GM18867 (cell line): ENCODE data around the gene LONRF2.

Experiments
- ATAC-seq: cut with Tn5 transposase; IDR thresholded peaks from one replicate; pipeline ENCODE4 v1.9.1; 2021; ENCODE audit warnings: mild to moderate bottlenecking, moderate library complexity; ENCODE audit not compliant: unreplicated experiment

LONRF2 gene

DNA sequence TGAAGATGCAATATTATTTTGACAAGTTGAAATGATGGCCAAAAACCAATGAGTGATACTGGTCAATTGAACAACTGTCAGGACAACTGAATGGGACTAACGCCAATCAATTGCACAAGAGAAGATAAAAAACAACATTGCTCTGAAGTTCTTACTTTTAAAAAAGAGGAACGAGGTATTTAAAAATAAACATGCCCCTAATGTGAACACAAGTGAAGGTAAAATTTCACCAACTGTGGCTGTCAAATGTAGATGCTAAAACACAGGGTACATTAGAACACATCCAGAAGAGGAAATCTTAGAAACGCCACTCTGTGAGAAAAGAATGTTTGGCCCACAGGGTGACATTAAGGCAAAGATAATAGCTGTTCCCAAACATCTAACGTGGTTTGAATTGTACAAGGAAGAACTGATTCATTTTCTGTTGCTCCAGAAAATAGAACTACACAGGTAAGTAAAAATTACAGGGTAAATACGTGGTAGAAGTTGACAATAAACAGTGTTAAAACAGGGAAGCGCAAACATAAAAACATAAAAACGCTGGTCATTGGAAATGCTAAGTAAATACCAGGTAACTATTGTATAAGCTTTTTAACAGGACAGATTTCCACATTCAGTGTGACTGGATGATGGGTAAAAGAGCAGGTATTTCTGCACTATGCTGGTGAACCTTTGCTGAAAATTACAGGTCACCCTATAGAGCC is 20.3 kb downstream of the LONRF2 start:
- no peak for ATAC-seq

DNA sequence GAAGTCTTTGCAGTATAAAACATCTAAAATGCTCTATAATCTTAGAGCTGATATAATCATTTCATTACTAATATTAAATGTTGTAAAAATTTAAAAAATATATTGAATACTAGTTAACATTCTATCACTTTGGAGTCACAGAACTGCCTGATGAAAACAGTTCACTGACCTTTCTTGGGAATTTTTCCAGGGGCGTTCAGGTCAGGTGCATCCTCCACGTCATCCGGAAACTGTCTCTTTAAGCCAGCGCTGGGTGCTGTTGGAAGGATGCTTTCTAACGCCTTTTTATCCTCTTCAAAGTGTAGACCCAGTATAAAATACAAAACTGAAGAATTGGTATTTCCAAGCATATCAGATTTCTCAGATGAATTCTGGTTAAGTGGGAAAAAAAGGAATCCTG is 22.8 kb downstream of the LONRF2 start:
- no peak for ATAC-seq

DNA sequence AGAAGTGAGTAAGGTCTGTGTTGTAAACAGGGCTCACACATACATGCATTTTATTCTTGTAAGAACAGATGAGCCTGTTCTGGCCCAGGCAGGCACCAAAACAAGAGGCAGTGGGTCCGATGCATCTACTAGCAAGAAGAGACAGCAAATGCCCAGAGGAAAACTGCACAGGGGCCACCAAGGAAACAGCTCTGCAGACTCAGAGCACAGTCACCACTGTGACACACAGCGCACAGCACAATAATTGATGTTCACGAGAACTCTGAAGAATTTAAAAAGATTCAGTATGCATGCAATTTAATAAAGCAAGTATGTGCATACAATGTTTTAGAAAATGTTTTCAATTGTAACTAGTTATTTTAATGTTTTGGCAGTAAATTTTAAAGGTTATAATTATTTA is 24.8 kb downstream of the LONRF2 start:
- no peak for ATAC-seq

DNA sequence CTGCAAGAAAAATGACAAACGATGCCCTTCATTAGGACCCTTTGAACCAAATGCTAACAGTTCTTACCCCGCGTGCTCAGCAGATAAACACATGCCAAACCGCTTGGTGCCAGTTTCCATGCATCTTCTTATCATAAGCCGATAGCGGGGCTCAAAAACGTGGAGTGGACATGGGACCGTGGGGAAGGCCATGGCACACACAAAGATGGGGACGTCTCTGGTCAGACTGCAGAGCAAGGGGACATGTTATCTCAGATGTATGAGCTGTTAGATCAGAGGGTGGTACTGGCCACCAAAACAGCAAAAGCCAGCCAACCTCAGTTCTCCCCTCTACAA is 28.2 kb downstream of the LONRF2 start:
- no peak for ATAC-seq

DNA sequence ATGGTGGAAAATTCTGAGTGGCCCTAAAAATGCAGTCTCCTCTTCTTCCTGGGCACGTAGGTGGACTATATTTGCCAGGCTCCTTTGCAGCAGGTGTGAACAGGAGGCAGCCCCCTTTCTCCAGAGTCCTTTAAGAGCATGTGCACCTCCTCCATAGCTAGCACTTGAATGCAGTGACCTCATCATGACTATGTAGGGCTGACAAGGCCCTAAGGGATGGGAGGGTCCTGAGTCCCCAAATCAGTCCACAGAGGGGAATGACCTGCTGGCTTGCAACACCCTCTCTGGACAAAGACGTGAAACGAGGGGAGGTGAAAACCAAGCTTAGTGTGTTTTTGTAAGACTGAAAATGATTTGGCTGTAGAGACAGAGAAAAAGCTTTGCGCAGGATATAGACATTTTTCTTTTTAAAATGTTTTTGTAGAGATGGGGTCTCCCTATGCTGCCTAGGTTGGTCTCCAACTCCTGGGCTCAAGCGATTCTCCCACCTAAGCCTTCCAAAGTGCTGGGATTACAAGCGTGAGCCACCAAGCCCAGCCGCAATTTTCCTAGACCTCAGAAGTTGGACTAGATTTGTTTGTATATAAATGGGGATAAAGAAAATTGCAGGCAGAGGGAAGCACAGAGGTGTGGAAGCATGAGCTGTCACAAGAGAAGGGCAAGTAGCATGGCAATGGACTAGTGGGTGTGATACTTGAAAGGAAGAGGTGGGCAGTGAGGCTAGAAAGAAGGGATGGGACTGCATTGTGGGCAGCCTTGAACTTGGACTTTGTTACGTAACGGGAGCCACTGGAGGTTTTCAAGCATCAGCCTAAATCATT is 28.8 kb downstream of the LONRF2 start:
- no peak for ATAC-seq

DNA sequence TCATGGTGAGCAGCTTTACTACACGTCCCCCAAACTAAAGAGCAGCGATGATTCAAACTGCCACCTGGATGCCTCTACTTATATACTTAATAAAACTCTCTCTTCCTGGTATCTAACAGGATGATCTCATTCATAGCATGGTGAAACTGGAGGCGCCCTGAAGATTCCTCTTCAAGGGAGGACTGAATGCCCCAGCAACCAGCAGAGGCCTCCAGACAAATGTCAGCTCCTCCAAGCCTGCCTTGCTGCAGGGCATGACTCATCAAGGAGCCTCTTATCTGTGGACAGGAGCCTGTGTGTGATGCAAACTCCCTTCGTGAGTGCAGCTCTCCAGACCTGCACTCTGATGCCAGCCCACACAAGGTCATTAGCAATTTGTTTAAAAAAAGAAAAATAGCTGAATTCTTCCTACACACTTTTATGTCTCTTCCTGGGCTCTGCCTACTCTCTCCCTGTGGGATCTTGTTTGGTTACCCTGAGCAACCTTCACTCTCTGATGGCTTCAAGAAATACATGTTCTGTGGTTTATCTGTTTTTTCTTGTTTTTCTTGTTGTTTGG is 30.2 kb downstream of the LONRF2 start:
- no peak for ATAC-seq

DNA sequence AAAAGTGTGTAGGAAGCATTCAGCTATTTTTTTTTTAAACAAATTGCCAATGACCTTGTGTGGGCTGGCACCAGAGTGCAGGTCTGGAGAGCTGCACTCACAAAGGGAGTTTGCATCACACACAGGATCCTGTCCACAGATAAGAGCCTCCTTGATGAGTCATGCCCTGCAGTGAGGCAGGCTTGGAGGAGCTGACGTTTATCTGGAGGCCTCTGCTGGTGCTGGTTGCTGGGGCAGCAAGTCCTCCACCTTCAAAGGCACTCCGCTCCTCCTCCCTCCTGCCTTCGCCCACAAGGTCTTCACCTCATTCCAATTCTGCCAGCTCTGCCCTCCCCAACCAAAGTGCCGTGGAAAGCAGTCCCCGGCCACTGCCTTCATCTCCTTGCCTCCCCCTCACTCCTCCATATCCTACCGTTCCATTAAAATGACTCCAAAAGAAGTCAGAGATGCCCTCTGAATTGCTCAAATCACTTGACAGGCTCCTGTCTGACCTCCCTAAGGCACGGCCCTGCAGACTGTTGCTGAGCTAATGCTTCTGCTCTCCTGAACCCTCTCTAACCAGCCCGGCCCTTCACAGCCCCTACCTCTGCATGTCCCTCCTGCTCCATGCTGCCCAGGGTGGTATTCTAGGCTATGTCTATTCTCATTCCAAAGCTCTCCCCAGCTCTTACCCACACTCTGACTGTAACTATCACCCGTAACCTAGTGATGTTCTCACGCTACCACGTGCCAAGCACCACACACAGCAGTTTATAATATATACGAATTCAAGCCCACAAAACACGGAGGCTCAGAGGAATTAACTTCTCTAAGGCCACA is 30.9 kb downstream of the LONRF2 start:
- no peak for ATAC-seq

DNA sequence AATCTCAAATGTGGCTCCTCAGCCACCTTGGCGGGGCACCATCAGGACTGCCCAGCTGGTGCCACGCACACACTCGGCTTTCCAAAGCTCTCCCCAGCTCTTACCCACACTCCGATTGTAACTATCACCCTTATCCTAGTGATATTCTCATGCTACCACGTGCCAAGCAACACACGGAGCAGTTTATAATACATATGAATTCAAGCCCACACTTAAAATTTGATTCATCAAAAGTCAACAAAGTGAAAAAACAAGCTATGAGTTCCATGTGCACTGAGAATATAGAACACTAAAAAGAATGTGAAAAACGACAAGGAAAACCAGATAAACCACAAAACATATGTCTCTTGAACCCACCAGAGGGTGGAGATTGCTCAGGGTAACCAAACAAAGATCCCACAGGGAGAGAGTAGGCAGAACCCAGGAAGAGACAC is 31.6 kb downstream of the LONRF2 start:
- ATAC-seq: no peak

DNA sequence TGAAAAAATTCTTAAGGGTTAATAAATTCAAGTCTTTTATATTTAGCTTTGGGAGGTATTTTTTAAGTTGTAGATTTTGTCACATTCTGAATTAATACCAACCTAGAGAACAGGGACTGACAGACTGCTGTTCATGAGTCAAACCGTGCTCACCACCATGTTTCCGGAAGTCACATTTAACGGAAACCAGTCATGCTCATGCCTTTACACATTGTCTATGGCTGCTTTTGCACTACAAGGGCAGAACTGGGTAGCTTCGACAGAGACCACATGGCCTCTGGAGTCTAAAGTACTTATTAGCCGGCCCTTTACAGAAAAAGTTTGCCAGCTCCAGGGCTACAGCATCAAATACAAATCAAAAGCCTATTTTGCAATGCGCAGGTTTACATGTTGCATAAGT is 33.3 kb downstream of the LONRF2 start:
- no peak for ATAC-seq

DNA sequence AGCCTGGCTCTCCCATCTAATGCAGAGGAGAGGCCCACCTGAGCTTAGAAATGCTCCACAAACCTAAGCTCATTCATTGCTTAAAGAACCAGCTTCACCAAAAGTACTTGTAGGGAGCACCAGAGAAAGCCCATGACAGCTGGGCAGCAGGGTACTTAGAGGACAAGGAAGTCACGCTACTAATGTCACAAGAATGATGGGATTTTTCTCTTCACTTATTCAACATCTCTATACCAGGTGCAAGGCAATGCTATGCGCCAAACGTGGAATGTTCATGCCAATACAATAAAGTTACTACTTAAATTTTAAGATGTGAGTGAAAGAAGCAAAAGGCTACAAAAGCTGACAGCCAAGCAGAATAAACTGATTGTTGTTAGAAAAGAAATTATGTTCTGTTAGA is 36.0 kb downstream of the LONRF2 start:
- no peak for ATAC-seq

DNA sequence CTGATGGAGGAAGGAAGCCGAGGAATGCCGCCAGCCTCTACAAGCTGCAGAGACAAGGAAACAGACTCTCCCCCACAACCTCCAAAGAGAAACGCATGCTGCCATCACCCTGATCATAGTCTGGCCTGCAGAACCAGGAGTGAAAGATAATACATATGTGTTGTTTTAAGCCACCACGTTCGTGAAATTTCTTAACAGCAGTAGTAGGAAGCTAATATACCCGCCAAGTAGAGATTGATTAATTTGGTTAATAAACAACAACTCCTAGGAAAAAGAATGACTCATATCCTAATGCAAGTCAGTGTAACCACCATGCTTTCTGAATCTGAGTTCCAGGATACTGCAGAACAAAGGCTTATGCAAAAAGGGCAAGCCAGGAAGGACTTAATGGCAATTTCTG is 36.6 kb downstream of the LONRF2 start:
- ATAC-seq: no peak

DNA sequence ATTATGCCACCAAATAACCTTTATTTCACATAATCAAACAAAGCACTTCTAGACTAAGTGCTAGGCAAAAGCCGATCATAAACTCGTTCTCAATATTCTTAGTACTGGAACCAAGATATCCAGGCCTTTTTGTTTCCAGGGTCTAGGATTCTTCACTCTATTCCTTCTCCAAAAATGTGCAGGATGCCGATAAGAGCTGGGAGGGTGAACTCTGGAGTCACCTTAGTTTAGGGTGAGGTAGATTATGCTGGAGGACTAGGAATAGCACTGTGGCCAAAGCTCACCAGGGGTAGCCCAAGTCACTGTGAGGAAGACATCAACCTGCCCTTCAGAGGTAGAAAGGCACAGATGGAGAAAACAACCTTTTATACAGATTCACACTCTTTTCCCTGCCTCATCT is 37.3 kb downstream of the LONRF2 start:
- no peak for ATAC-seq

DNA sequence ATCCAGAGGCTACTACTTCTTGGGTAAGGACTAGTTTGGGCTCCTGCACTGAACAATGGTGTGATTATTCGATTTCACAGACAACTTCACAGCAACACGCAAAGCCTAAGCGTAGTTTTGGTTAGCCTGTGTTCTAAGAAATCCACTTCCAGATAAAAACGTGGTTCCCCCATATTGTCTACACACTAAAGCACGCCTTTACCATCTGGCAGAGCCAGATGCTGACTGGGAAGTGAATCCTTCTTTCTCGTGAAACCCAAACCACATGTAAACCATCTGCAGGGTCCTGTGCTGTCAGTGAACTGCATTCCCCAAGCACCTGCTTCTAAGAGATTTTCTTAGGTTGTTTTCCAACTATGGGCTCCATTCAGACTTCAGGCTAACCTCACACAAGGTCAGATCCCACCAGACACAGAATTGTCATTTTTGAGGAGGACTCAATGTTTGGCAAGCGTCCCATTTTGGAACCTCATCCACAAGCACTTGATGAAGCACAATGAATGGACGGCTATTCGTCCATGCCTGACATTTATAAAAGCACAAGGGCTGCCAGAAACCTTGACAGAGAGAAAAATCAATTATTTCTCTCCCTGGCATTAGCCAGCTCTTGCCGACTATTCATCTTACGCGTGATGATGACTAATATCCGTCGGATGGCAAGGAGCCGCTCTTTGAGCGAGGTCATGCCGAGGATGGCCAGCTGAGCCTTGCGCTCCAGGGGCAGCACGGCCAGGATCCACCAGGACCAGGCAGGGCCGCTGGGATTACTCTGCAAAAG is 38.4 kb downstream of the LONRF2 start:
- ATAC-seq: no peak

DNA sequence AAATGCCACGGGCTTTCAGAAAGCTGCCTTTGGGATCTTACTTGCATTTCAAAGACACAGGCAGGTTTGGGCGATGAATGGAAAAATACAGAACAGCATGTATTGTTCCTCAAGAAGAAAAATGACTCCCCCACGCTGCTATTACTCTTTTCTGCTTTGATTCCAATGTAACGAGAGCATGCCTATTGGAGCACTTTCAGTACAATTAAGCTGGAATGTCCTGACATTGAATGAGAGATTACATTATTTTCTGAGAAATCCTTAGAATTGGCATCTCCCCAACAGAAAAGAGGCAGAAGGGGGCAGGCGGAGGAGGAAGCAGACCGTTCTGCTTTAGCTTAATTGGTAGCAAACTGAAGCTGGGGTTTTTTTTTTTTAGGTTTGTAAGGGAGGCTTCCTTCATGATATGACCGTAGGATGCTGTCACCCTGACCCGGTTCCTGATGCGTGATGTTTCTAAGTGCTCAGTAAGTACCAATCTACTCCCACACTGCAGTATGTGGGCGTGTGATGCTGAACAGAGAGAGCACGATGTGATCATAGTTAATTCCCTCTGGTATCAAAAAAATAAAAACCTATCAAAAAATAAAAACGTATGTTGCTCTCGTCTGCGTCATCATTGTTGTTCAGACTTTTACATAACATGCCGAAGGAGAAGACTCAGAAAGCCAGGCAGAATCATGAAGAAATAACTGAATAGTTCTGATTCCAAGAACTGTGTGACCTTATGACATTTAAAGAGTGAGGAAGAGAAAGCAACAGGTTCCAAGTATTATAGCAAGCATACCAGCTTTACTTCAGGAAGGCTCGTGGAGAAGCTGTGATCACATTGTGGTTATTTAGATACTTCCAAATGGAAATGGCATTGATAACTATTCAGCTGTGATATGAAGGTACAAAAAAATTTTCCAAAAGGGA is 40.5 kb downstream of the LONRF2 start:
- no peak for ATAC-seq

DNA sequence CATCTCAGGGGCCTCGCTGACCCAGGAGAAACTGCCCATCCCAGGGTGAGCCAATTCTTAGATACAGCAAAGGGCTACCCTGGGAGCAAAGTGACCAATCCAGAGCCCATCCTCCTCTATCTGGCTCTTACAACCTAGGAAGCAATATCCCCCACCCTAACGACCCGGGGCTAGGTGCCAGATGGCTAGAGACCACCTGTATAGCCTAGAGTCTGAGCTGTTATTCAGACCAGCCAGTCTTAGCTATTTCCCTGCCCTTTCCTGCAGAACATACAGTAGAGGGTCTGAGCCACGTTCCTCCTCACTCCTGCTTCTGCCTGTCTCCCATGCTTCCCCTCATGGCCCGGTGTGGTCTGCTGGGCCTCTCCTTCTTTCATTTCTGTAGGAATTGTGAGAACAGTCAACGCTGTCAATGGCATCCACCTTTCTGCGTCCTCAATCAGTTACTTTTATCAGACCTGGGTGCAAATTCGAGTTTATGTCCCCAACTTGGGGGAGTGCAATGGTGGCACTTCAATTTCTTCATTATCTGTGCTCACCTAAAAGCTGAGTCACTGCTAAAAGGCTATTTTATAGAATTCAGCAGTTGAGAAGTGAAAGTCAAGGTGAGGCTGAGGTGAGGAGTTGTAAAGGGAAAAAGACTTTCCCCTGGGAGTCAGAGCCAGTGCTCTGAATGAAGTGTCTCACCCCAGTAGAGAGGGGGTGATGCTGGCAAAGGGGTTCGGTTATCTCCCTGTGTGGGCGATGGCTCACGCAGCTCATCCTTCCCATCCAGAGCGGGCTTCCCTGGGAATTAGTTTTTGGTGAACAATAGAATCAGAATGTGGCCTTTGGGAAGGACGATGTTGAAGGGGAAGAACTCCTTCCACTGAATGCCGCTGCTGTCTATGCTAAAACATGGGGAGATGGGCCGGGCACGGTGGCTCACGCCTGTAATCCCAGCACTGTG is 42.4 kb downstream of the LONRF2 start:
- ATAC-seq: no peak

DNA sequence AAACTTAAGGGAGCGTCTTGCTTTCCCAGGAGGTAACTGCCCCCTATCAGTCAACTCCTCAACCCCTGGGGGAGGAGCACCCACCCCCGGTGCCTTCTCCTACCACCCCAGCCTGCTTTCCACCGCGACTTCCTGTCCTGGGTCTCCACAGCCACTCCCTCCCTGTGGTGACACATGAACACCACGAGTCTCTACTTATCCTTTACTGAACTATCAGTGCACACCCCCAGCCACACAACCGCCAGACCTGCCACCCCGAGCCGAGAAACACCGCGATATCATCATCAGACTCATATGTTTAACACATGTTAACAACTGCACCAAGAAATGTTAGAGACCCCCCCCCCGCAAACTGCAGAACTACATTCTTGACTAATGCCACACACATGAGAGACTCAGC is 43.3 kb downstream of the LONRF2 start:
- ATAC-seq: no peak

DNA sequence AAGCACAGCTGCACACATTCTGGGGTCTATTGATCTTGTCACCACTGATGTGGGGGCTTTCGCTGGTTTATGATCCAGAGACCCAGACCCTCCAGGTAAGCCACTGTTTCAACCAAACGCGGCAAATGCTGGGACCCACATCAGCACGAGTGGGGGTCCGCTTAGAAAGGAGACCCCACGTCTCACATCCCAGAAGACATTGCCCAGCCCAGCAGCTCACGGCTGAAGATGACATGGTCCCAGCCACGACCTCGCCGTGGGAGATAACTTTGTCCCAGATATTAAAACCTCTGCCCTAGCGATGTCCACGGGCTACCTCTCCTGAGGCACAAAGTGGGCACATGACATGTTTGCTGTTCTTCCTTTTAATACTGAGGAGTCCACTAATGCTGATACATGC is 43.8 kb downstream of the LONRF2 start:
- ATAC-seq: no peak

DNA sequence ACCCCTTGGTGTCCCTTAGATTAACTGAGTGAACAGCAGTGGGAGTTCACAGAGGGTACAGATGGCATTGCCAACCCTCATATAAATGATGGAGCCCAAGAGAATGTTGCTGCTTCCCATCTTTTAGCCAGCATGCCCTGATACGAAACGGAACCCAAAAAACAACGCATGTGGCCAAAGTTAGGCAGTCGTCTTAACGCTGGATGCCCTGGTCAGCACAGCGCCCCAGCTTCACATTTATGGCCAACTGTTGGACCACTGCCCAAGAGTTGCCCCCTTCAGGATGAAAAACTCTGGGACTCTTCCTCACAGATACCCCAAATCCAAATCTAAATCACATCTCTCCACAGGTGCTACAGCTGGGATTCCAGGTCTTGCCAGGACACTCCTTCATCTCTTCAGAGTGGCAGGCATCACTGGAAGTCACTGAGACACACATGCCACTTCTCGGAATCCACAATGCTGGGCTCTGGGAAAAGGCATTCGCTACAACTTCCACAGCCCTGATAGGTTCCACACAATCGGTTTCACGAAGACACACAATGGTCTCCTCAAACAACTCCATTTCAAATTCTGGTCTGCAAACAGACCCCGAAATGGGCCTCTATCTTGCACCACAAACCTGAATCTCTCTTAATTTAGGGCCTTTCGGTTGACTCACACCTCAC is 44.6 kb downstream of the LONRF2 start:
- ATAC-seq: no peak
